Ishikawa (cell line): ENCODE results near the gene VWA3A.

ENCODE experiments used
- CEBPB ChIP-seq: IDR thresholded peaks from 2 replicates; pipeline ENCODE4 v1.6.1; 2012
- EP300 ChIP-seq: IDR thresholded peaks from 2 replicates; pipeline ENCODE4 v1.6.1; 2012; ENCODE audit warnings: borderline replicate concordance
- FOXM1 ChIP-seq: IDR thresholded peaks from 2 replicates; pipeline ENCODE4 v1.6.1; 2012; ENCODE audit warnings: low read depth, borderline replicate concordance
- RAD21 ChIP-seq: IDR thresholded peaks from 2 replicates; pipeline ENCODE4 v1.6.1; 2012; ENCODE audit warnings: low read depth
- YY1 ChIP-seq: IDR thresholded peaks from 2 replicates; pipeline ENCODE4 v1.6.1; 2012; ENCODE audit warnings: low read depth
- TF ChIP-seq, protein P1 (sequence below): IDR thresholded peaks from 2 replicates; pipeline ENCODE4 v1.6.1; 2012; ENCODE audit warnings: low read depth, mild to moderate bottlenecking
- TF ChIP-seq, protein P2 (sequence below): IDR thresholded peaks from 2 replicates; pipeline ENCODE4 v1.6.1; 2012
- TF ChIP-seq, protein P3 (sequence below): IDR thresholded peaks from 2 replicates; pipeline ENCODE4 v1.6.1; 2012

DNA sequence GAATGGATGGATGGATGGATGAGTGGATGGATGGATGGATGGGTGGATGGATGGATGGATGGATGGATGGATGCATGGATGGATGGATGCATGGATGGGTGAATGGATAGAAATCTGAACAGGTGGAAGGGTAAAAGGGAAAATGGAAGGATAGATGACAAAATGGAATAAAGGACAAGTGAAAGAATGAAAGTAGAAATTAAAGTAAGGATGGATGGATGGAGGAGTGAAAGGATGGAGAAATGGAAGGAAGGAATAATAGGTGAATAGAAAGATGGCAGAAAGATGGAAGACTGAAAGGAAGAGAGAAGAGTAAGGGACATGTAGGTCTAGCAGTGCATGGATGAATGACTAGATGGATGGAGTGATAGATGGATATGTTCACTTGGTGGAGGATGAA is 29.9 kb downstream of the VWA3A start:
- TF ChIP-seq CEBPB (no peak), RAD21 (no peak), EP300 (no peak), YY1 (no peak), FOXM1 (no peak)
- TF ChIP-seq, protein P1, sequence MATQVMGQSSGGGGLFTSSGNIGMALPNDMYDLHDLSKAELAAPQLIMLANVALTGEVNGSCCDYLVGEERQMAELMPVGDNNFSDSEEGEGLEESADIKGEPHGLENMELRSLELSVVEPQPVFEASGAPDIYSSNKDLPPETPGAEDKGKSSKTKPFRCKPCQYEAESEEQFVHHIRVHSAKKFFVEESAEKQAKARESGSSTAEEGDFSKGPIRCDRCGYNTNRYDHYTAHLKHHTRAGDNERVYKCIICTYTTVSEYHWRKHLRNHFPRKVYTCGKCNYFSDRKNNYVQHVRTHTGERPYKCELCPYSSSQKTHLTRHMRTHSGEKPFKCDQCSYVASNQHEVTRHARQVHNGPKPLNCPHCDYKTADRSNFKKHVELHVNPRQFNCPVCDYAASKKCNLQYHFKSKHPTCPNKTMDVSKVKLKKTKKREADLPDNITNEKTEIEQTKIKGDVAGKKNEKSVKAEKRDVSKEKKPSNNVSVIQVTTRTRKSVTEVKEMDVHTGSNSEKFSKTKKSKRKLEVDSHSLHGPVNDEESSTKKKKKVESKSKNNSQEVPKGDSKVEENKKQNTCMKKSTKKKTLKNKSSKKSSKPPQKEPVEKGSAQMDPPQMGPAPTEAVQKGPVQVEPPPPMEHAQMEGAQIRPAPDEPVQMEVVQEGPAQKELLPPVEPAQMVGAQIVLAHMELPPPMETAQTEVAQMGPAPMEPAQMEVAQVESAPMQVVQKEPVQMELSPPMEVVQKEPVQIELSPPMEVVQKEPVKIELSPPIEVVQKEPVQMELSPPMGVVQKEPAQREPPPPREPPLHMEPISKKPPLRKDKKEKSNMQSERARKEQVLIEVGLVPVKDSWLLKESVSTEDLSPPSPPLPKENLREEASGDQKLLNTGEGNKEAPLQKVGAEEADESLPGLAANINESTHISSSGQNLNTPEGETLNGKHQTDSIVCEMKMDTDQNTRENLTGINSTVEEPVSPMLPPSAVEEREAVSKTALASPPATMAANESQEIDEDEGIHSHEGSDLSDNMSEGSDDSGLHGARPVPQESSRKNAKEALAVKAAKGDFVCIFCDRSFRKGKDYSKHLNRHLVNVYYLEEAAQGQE, result no peak
- TF ChIP-seq, protein P2, sequence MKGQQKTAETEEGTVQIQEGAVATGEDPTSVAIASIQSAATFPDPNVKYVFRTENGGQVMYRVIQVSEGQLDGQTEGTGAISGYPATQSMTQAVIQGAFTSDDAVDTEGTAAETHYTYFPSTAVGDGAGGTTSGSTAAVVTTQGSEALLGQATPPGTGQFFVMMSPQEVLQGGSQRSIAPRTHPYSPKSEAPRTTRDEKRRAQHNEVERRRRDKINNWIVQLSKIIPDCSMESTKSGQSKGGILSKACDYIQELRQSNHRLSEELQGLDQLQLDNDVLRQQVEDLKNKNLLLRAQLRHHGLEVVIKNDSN, result no peak
- TF ChIP-seq, protein P3, sequence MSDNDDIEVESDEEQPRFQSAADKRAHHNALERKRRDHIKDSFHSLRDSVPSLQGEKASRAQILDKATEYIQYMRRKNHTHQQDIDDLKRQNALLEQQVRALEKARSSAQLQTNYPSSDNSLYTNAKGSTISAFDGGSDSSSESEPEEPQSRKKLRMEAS, result no peak
